DND-41 (cell line): ENCODE measurements around the gene HES4.
"Not testable (repeated sequence)": the region's sequence is repeated elsewhere in the genome, so short reads cannot be mapped to it uniquely, and the experiment has no call there.

ENCODE experiments used
- ATAC-seq: fragments of 200-7000 bp; cut with Tn5 transposase; 3 replicates; pipeline ENCODE4 v1.9.1; 2021; ENCODE audit warnings: low read depth; ENCODE audit not compliant: insufficient read depth
- DNase-seq: peaks from one replicate; pipeline ENCODE4 v3.0.0-alpha.2; 2020
- H2AFZ ChIP-seq: 2 replicates; pipeline ENCODE4 v1.6.0; 2012; ENCODE audit warnings: low read depth, low read length
- H3K27ac ChIP-seq: 2 replicates; pipeline ENCODE4 v1.5.1; 2012; ENCODE audit warnings: low read length, inconsistent platforms
- H3K27me3 ChIP-seq: fragments of 200-600 bp; sonication (generic); 2 replicates; pipeline ENCODE4 v1.6.0; 2012; ENCODE audit warnings: low read length, mild to moderate bottlenecking, inconsistent platforms; ENCODE audit not compliant: insufficient read depth, poor library complexity
- H3K36me3 ChIP-seq: 2 replicates; pipeline ENCODE4 v1.5.1; 2012; ENCODE audit warnings: low read length, inconsistent platforms; ENCODE audit not compliant: insufficient read depth
- H3K4me1 ChIP-seq: 2 replicates; pipeline ENCODE4 v1.5.1; 2012; ENCODE audit warnings: mild to moderate bottlenecking, low read length; ENCODE audit not compliant: insufficient read depth
- H3K4me2 ChIP-seq: 2 replicates; pipeline ENCODE4 v1.6.0; 2012; ENCODE audit warnings: mild to moderate bottlenecking, moderate library complexity, low read length, inconsistent platforms; ENCODE audit not compliant: insufficient read depth
- H3K4me3 ChIP-seq, 2 experiments: fragments of 200-600 bp in 1 of 2; shearing (Covaris generic) in 1 of 2; 2 replicates each; pipeline ENCODE4 v1.5.1; 2012 to 2016; ENCODE audit warnings: inconsistent platforms in 2 of 2, low read length in 2 of 2, mild to moderate bottlenecking in 2 of 2, low read depth in 1 of 2, moderate library complexity in 1 of 2
- H3K79me2 ChIP-seq: 2 replicates; pipeline ENCODE4 v1.6.0; 2012; ENCODE audit warnings: low read length, inconsistent platforms; ENCODE audit not compliant: insufficient read depth
- H3K9ac ChIP-seq: 2 replicates; pipeline ENCODE4 v1.6.0; 2012; ENCODE audit warnings: low read depth, mild to moderate bottlenecking, inconsistent platforms, low read length, moderate library complexity
- H3K9me3 ChIP-seq: 2 replicates; pipeline ENCODE4 v1.5.1; 2012; ENCODE audit warnings: low read length, moderate library complexity, mild to moderate bottlenecking, inconsistent platforms; ENCODE audit not compliant: insufficient read depth, severe bottlenecking
- H4K20me1 ChIP-seq: 2 replicates; pipeline ENCODE4 v1.6.0; 2012; ENCODE audit warnings: low read length; ENCODE audit not compliant: insufficient read depth
- EZH2 ChIP-seq: IDR thresholded peaks from 3 replicates; pipeline ENCODE4 v1.6.1; 2012; ENCODE audit warnings: borderline replicate concordance, low read depth, mild to moderate bottlenecking, moderate library complexity, low read length, inconsistent platforms; ENCODE audit not compliant: severe bottlenecking
- TF ChIP-seq, protein P1 (sequence below): IDR thresholded peaks from 2 replicates; pipeline ENCODE4 v1.5.1; 2012; ENCODE audit warnings: borderline replicate concordance, low read length, moderate library complexity, mild to moderate bottlenecking; ENCODE audit not compliant: poor library complexity, severe bottlenecking; ENCODE audit errors: extremely low read depth

The HES4 gene

DNA sequence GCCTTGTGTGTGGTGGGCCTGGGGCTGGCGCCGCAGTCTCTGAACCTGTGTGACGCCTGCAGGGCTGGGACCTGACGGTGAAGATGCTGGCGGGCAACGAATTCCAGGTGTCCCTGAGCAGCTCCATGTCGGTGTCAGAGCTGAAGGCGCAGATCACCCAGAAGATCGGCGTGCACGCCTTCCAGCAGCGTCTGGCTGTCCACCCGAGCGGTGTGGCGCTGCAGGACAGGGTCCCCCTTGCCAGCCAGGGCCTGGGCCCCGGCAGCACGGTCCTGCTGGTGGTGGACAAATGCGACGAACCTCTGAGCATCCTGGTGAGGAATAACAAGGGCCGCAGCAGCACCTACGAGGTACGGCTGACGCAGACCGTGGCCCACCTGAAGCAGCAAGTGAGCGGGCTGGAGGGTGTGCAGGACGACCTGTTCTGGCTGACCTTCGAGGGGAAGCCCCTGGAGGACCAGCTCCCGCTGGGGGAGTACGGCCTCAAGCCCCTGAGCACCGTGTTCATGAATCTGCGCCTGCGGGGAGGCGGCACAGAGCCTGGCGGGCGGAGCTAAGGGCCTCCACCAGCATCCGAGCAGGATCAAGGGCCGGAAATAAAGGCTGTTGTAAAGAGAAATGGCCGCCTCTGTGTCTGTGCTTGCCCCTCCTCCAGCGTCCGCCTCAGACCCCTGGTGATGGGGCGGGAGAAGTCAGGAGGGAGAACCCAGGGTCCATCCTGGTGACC, 14.2 kb upstream of the HES4 start:
- Histone ChIP-seq H3K79me2 (peaks cover 14% of the 10 kb centered on the region), H4K20me1 (no peaks in the 10 kb centered on the region), H3K9me3 (no peaks in the 10 kb centered on the region), H3K27me3 (no peaks in the 10 kb centered on the region), H3K27ac (peak overlapping the region; percentile 92), H3K36me3 (no peaks in the 10 kb centered on the region), H3K4me2 (peak overlapping the region; percentile 90), H3K4me3 (peak overlapping the region; percentile 55 to 81), H2AFZ (peak overlapping the region; percentile 76), H3K9ac (peak overlapping the region; percentile 71), H3K4me1 (peaks cover 32% of the 10 kb centered on the region)
- DNase-seq (peak; percentile 86), ATAC-seq (peak; percentile 83)
- TF ChIP-seq EZH2, result no peak
- TF ChIP-seq, protein P1, sequence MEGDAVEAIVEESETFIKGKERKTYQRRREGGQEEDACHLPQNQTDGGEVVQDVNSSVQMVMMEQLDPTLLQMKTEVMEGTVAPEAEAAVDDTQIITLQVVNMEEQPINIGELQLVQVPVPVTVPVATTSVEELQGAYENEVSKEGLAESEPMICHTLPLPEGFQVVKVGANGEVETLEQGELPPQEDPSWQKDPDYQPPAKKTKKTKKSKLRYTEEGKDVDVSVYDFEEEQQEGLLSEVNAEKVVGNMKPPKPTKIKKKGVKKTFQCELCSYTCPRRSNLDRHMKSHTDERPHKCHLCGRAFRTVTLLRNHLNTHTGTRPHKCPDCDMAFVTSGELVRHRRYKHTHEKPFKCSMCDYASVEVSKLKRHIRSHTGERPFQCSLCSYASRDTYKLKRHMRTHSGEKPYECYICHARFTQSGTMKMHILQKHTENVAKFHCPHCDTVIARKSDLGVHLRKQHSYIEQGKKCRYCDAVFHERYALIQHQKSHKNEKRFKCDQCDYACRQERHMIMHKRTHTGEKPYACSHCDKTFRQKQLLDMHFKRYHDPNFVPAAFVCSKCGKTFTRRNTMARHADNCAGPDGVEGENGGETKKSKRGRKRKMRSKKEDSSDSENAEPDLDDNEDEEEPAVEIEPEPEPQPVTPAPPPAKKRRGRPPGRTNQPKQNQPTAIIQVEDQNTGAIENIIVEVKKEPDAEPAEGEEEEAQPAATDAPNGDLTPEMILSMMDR, result no peak

DNA sequence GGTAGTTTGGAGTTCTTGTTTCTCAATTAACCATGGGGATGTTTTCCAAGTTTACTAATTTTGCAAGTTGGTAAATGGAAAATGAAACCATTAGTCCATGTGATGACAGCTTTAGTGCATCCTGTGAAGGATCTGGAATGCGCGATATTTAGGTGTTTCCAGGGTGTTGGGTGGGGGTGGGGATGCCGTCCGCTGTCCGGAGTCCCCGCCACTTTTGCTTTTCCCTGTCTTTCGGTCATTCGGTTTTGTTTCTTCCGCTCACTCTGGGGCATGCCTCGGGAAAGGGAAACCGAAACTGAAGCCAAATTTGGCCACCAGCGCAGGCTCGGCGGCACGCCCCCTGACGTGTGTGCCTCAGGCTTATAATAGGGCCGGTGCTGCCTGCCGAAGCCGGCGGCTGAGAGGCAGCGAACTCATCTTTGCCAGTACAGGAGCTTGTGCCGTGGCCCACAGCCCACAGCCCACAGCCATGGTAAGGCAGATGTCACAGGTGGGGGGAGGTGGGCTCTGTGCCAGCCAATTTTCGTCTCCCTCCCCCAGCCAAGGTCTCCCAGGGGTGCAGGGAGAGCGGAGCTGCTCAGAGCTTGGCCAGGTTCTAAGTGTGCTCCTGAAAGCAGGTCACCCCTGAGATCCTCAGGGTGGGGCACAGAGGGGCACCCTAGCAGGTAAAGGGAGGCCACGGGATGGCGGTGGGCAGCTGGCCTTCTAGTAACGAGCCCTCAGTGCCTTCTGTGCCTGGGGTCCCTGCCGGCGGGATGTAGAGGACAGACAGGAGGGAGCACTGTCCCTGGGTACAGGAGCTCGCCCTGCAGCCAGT, 13.4 kb upstream of the HES4 start, which contains the start of gene ISG15:
TSS of gene ISG15 (plus strand) at position 393 of the 817 bp plus-strand sequence. CDS start at position 470, 77 bp downstream.
- Histone ChIP-seq H3K4me1 (peaks cover 29% of the 10 kb centered on the region), H3K27me3 (no peaks in the 10 kb centered on the region), H3K36me3 (no peaks in the 10 kb centered on the region), H4K20me1 (no peaks in the 10 kb centered on the region), H3K27ac (peak within 1 kb of the TSS; percentile 92), H3K4me3 (peak within 1 kb of the TSS; percentile 55 to 81), H3K79me2 (peaks cover 14% of the 10 kb centered on the region), H3K4me2 (peak within 1 kb of the TSS; percentile 90), H3K9ac (peak within 1 kb of the TSS; percentile 71), H3K9me3 (no peaks in the 10 kb centered on the region), H2AFZ (peak within 1 kb of the TSS; percentile 76)
- ATAC-seq (peak; percentile 82), DNase-seq (peak; percentile 93)
- TF ChIP-seq EZH2, result no peak
- TF ChIP-seq, protein P1, result no peak

DNA sequence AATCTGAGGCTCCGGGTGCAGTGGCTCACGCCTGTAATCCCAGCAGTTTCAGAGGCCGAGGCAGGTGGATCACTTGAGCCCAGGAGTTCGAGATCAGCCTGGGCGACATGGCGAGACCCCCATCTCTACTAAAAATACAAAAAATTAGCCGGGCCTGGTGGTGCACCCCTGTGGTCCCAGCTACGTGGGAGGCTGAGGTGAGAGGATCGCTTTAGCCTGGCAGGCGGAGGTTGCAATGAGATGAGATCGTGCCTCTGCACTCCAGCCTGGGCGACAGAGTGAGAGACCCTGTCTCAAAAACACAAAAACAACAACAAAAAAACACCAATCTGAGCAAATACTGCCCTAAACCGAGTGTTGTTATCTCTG, 12.8 kb upstream of the HES4 start:
- Histone ChIP-seq H3K4me3 (peak overlapping the region; percentile 55 to 81; a peak in 3 of 4 replicates), H3K79me2 (peaks cover 14% of the 10 kb centered on the region), H3K4me1 (peaks cover 29% of the 10 kb centered on the region), H3K4me2 (peak overlapping the region; percentile 90), H3K27ac (peak overlapping the region; percentile 92), H2AFZ (peak overlapping the region; percentile 76), H3K9ac (peak overlapping the region; percentile 71)
- H3K27me3 ChIP-seq, H3K9me3 ChIP-seq, H3K36me3 ChIP-seq, H4K20me1 ChIP-seq, DNase-seq, ATAC-seq: not testable (repeated sequence)
